Measurements from ENCODE around the gene MINDY3.

Gene MINDY3

DNA sequence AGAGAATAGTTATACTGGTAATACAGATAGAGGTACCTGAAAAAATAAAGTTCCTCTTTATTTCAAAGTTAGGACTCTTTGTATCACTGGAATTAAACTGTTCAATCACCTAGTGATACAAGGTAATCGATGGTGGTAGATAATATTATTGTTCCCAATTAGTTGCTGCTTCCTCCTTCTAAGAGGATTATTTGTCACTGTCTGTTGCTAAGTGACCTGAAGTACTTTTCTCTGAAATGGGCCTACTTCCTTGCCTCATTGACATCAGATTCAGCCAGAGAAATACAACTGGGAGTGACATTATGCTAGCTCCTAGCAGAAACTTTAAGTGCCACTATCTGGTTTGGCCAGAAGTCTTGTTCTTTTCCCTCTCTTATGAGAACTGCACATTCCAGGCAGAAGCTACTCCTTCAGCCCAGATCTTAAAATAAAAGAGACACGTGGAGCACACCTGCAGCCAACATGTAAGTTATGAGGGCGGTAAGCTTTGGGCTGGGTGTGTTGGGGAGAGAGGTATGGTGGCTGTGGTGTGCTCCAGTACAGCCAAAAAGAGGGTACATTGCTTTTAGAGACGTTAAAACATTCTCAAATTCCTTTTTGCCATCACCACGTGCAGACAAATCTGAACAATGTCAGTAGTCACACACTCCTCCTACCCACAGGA lies 54.8 kb downstream of the MINDY3 start:
- no peak for DNase-seq (ENCODE audit: low spot score)

DNA sequence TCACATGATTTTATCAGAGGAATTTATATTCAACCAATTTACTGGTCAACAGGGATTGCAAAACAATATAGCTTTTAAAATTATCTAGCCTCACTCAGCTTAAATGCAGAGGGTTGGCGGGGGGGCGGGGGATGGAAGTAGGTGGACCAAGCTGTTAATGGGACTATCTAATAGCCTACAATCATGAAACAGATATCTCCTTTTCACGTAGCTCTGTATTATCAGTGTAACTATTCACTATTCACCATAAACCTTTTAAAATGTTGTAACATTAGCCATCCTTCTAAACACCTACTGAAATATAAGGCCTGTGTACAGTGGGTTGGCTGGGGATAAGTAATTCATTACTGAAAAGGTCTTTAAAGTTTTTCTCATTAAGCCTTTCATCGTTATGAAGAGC lies 56.2 kb downstream of the MINDY3 start:
- no peak for DNase-seq (ENCODE audit: low spot score)

DNA sequence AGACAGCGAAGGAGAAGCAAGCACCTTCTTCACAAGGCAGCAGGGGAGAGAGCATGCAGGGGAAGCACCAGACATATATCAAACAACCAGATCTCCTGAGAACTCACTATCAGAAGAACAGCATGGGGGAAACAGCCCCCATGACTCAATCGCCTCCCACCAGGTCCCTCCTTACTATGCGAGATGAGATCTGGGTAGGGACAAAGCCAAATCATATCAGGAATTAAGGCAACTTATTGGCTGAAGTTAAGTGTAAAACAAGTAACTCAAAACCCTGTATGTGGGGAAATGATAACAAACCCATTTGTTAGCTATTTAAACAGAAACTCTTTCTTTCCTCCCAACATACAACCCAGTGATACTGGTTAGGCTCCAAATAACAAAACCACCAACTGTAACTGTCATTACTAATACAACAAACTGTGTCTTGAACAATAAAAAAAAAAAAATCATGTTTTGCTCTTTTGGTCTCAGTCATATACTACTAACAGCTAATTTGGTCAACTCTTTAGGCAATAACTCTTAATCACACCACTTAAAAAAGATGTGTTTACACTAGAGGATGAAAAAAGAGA lies 57.8 kb downstream of the MINDY3 start:
- no peak for DNase-seq (ENCODE audit: low spot score)

DNA sequence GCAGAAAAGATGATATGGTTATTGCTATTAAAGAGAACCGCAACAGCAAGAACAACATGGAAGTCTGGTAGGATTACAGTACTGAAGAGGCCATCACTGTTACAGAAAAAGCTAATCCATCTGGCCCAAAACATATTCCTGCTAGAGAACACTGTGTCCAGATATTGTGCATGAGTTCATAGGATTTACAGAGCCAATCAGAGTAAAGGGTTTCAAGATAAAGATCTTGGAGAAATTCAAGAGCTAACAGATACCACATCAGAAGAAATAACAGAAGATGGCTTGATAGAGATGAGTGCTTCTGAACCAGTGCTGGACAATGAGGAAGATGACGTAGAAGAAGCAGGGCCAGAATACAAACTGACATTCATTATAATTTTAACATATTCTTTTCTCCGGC lies 58.7 kb downstream of the MINDY3 start:
- no peak for DNase-seq (ENCODE audit: low spot score)

DNA sequence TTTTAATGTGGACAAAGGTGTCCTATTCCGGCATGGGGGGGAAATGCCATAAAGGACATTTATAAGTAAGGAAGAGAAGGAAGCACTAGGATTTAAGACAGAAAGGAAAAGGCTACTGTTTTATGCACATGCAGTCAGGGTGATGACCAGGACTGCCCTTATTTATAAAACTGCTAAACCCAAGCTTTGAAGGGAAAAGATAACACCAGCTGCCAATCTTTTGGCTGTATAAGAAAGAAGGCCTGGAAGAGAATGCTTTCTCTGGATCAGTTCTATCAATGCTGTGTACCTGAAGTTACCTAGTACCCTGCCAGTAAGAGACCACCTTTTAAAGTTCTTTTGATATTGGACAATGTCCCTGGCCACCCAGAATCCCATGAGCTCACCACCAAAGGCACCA lies 59.2 kb downstream of the MINDY3 start:
- no peak for DNase-seq (ENCODE audit: low spot score)

GRCh38 chr10:15797346-15797745 lies 63.0 kb downstream of the MINDY3 start:
- DNase-seq (ENCODE audit: low spot score) = no peak

GRCh38 chr10:15796762-15797161 lies 63.5 kb downstream of the MINDY3 start:
- DNase-seq (ENCODE audit: low spot score) = no peak

- no peak for DNase-seq (ENCODE audit: low spot score)
These were observed 64.1 kb downstream of the MINDY3 start for GRCh38 chr10:15796098-15796759.

DNA sequence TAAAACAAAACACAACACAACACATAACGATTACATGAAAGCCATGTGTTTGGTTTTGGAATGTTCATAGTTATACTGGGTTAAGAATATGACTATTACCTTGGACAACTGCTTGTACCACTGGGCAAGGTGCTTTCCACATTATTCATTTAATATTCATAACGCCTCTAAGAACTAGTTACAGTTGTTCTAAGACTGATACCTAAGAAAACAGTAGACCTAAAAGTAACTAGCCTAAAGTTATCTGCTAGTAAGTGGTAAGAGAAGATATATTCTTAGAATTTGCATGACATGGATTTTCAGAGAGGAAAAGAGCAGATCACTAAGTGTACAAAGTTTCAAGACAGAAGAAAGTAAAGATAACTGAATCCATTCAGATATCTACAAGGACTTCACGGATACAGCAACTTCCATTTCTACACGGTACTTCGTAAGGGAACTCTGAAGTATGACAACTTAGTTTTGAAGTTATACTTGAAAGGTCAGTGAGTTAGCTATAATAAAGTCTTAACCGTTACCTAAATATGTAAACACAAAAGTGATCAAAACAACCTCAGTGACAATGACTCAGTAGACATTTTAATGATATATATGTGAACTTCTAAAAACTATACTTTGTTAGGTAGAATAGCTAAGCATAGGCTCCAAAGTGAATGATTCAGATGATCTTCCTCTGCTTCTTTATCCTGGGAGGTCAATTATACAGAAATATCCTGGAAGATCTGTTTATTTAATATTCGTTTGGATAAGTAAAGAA lies 65.1 kb downstream of the MINDY3 start:
- no peak for DNase-seq (ENCODE audit: low spot score)

GRCh38 chr10:15794569-15794968 lies 65.7 kb downstream of the MINDY3 start:
- no peak for DNase-seq (ENCODE audit: low spot score)

DNA sequence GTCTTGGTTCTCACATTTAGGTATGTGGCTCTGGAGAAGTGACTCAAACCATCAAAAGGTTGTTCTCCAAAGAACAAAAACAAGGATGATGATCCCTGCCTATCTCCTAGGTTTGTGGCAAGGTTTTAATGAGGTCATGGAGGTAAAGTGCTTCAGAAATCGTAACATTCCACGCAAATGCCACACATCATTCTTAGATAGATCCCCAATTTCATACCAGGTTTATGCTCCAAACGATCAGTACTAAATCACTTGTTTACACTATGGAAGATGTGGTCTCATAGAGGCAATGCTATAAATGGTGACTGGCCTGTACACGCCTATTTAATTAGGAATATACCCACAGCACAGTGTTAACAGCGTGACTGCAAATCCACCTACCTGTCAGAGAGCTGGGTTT lies 66.6 kb downstream of the MINDY3 start:
- no peak for DNase-seq (ENCODE audit: low spot score)

DNA sequence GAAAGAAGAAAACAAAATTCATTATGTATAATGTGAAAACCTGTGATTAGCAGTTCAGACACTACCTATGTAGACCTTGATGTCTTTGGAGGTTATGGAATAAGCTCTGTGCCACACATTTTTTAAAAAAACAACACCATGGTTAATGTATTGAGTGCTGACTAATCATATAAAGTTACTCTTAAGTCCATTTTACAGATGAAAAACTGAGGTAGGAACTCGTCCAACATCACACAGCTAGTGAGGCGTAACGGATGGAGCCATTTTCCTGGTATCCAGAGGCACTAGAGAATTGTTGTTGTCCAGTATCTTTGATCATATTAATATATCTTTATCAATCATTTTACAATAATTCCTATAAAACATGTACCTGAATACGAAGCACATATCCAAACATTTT lies 67.5 kb downstream of the MINDY3 start:
- no peak for DNase-seq (ENCODE audit: low spot score)

GRCh38 chr10:15791816-15792524 lies 68.3 kb downstream of the MINDY3 start:
- DNase-seq (ENCODE audit: low spot score) = no peak

GRCh38 chr10:15789793-15790525 lies 70.3 kb downstream of the MINDY3 start:
- no peak for DNase-seq (ENCODE audit: low spot score)

DNA sequence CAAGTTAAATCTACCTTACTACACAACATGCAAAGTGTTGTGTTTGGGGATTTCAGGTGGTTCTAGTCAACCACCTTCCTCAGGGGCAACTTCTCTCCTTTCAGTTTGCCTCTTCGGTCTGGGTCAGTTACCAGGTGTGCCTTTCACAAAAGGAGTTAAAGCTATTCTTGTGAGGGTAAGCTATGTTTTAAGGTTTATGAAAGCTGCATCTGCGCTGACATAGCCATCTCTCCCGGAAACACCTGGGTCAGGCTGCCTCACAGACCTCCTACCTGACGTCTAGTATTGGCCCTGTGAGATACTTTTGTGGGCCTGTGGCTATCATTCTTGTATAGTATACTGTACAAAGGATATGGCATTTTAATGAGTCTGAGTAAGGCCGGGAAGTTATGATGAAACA lies 72.9 kb downstream of the MINDY3 start:
- DNase-seq (ENCODE audit: low spot score) = no peak

- no peak for DNase-seq (ENCODE audit: low spot score)
These were observed 75.5 kb downstream of the MINDY3 start for GRCh38 chr10:15784662-15785300.

DNA sequence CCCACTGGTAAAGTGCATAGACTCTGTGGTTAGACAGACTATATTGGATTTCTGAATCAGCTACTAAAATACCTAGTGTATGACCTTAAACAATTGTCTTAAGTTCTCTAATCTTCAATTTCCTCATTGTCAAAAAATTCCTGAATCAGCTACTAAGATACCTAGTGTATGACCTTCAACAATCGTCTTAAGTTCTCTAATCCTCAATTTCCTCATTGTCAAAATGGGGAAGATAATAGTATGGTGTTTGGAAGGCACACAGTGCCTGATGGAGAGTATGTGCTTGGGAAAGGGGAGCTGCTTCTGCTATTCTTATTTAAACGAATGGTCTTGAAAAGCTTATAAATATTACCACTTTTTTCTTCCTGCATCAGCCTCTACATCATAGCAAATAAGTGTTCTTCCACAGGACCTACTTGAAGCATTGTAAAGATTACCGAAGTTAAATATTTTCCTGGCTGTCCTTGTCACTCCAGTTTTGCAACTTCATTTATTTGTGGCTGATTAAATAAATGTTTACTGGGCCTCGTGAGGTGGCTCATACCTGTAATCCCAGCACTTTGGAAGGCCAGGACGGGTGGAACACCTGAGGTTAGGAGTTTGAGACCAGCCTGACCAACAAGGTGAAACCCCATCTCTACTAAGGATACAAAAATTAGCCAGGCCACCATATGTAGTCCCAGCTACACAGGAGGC lies 76.2 kb downstream of the MINDY3 start:
- DNase-seq (ENCODE audit: low spot score) = no peak

GRCh38 chr10:15782851-15783250 lies 77.5 kb downstream of the MINDY3 start:
- DNase-seq (ENCODE audit: low spot score) = no peak

GRCh38 chr10:15781381-15781960 lies 78.8 kb downstream of the MINDY3 start:
- no peak for DNase-seq (ENCODE audit: low spot score)
